K562 (cell line): Measurements from ENCODE around the gene IFT122. TPM values are rescaled to one million over a fixed set of nuclear protein-coding genes. Genes with fewer than 3 reads are reported as not detected.

ENCODE experiments used
- ATAC-seq: fragments of 200-7000 bp; cut with Tn5 transposase; 3 replicates; pipeline ENCODE4 v1.9.1; 2020; ENCODE audit warnings: moderate library complexity
- BruUV-seq: library from RNA; stranded (reverse); fragments of 400-500 nt; replicated peaks from 2 replicates; lab custom pipeline; 2021; lab: Mats Ljungman, UMichigan
- CTCF ChIA-PET: fragments of 300-600 bp; formaldehyde crosslinking; extraction: SDS; loops from one replicate; lab custom pipeline; 2021; ENCODE audit warnings: low intra/inter-chr PET ratio; lab: Yijun Ruan, JAX
- POLR2A ChIA-PET: fragments of 300-600, 350-650 bp; sonication (Branson Sonifier 250); formaldehyde crosslinking; extraction: SDS; loops from one replicate; lab custom pipeline; 2021; ENCODE audit warnings: antibody characterized with exemption, inconsistent platforms; lab: Yijun Ruan, JAX
- DNase-seq, 4 experiments: peaks; one replicate each; pipeline versions ENCODE4 v3.0.0 to v3.0.0-alpha.2; 2011 to 2018; ENCODE audit warnings: low spot score in 3 of 4, mixed read lengths in 3 of 4; ENCODE audit errors: extremely low read depth in 1 of 4
- FAIRE-seq: peaks from 2 replicates; lab custom pipeline; 2011; peaks lifted over from hg19 to GRCh38; lab: Jason Lieb, UNC
- H2AFZ ChIP-seq: 2 replicates; pipeline ENCODE4 v1.6.0; 2011; ENCODE audit warnings: low read depth, low read length, control low read depth, inconsistent platforms
- H3K27ac ChIP-seq: fragments of 200-600 bp; 3 replicates; pipeline ENCODE4 v1.8.0; 2011; ENCODE audit warnings: low read depth, mild to moderate bottlenecking, control low read depth, inconsistent platforms, low read length, moderate library complexity, mixed read lengths; ENCODE audit errors: extremely low read depth
- H3K27me3 ChIP-seq, 2 experiments: fragments of 300-600 bp in 1 of 2; 2 replicates in 1 of 2; 3 replicates in 1 of 2; pipeline versions ENCODE4 v1.6.0 to v1.8.0; 2011; ENCODE audit warnings: inconsistent platforms in 2 of 2, low read length in 2 of 2, mild to moderate bottlenecking in 1 of 2, mixed read lengths in 1 of 2, moderate library complexity in 1 of 2; ENCODE audit not compliant: control insufficient read depth in 2 of 2, insufficient read depth in 2 of 2
- H3K36me3 ChIP-seq: fragments of 300-600 bp; 3 replicates; pipeline ENCODE4 v1.8.0; 2011; ENCODE audit warnings: mild to moderate bottlenecking, low read length, inconsistent platforms; ENCODE audit not compliant: control insufficient read depth, insufficient read depth
- H3K4me1 ChIP-seq, 2 experiments: fragments of 200-600 bp in 1 of 2; replicated peaks in 1 of 2; 2 replicates in 1 of 2; 3 replicates in 1 of 2; pipeline versions ENCODE4 v1.5.1 to v1.8.0; 2011; ENCODE audit warnings: inconsistent platforms in 2 of 2, low read length in 2 of 2, mild to moderate bottlenecking in 1 of 2, mixed read lengths in 1 of 2, moderate library complexity in 1 of 2; ENCODE audit not compliant: control insufficient read depth in 2 of 2, insufficient read depth in 2 of 2
- H3K4me2 ChIP-seq: 2 replicates; pipeline ENCODE4 v1.6.1; 2011; ENCODE audit warnings: low read length, control low read depth, inconsistent platforms, mixed read lengths; ENCODE audit not compliant: insufficient read depth
- H3K4me3 ChIP-seq: fragments of 200-600 bp; sonication (generic), shearing (Covaris generic); 2 replicates; pipeline ENCODE4 v1.5.1; 2016; ENCODE audit warnings: control low read depth, inconsistent platforms
- H3K79me2 ChIP-seq: fragments of 200-600 bp; 3 replicates; pipeline ENCODE4 v1.8.0; 2011; ENCODE audit warnings: low read length, inconsistent platforms; ENCODE audit not compliant: control insufficient read depth, insufficient read depth
- H3K9ac ChIP-seq, 2 experiments: 2 replicates each; pipeline versions ENCODE4 v1.6.0 to v1.6.1; 2011; ENCODE audit warnings: low read depth in 2 of 2, low read length in 2 of 2, control low read depth in 1 of 2, inconsistent platforms in 1 of 2, mild to moderate bottlenecking in 1 of 2, mixed read lengths in 1 of 2; ENCODE audit not compliant: insufficient read depth in 1 of 2
- H3K9me1 ChIP-seq: one replicate; pipeline ENCODE4 v1.6.0; 2011; ENCODE audit warnings: inconsistent platforms, mild to moderate bottlenecking, low read length, moderate library complexity; ENCODE audit not compliant: control insufficient read depth, insufficient read depth
- H3K9me3 ChIP-seq: replicated peaks from 2 replicates; pipeline ENCODE4 v1.5.1; 2011; ENCODE audit warnings: low read depth, low read length, inconsistent platforms; ENCODE audit not compliant: control insufficient read depth, insufficient read depth
- H4K20me1 ChIP-seq: replicated peaks from 2 replicates; pipeline ENCODE4 v1.6.1; 2011; ENCODE audit warnings: low read length, inconsistent platforms, mixed read lengths; ENCODE audit not compliant: control insufficient read depth, insufficient read depth
- CEBPB ChIP-seq: fragments of 450-650 bp; IDR thresholded peaks from 2 replicates; pipeline ENCODE4 v1.6.1; 2016; ENCODE audit warnings: missing genetic modification characterization, missing compliant biosample characterization
- GABPB1 ChIP-seq: sonication (generic); formaldehyde crosslinking; IDR thresholded peaks from 2 replicates; pipeline ENCODE4 v1.8.0; 2022; ENCODE audit warnings: mild to moderate bottlenecking, missing genetic modification reagents
- HBP1 ChIP-seq: fragments of 450-650 bp; formaldehyde crosslinking; IDR thresholded peaks from 2 replicates; pipeline ENCODE4 v1.4.0; 2022; ENCODE audit warnings: missing genetic modification characterization
- ZFPM2 ChIP-seq: fragments of 250-450 bp; sonication (Bioruptor Pico); IDR thresholded peaks from 2 replicates; pipeline ENCODE4 v1.5.1; 2022; ENCODE audit warnings: mild to moderate bottlenecking
- ZNF143 ChIP-seq: sonication (generic); formaldehyde crosslinking; IDR thresholded peaks from 2 replicates; pipeline ENCODE4 v1.9.0; 2022; ENCODE audit warnings: mild to moderate bottlenecking, missing genetic modification reagents
- ZNF785 ChIP-seq: fragments of 250-450 bp; sonication (Bioruptor Pico); IDR thresholded peaks from 2 replicates; pipeline ENCODE4 v1.4.0; 2020; ENCODE audit warnings: mild to moderate bottlenecking
- WGBS: fragments of 100-300 bp; shearing (Covaris generic); methylation state at CpG from one replicate; pipeline ENCODE4 v1.1.6; 2016; ENCODE audit warnings: low coverage, mixed read lengths; ENCODE audit not compliant: insufficient coverage; ENCODE audit errors: missing lambda C conversion rate; 5-methylcytosine and 5-hydroxymethylcytosine counted together
- in situ Hi-C: fragments of 300-500 bp; cut with MboI; formaldehyde crosslinking; loops from 4 replicates; pipeline ENCODE4 v1.15.0; 2018; ENCODE audit warnings: inconsistent platforms, mixed read lengths
- intact Hi-C: fragments of 100-400 bp; cut with micrococcal nuclease; formaldehyde crosslinking; loops from 2 replicates; pipeline ENCODE4 v1.14.2; 2022
- polyA plus RNA-seq, 8 experiments: library from polyadenylated mRNA; depleted of rRNA in 4 of 8; stranded (reverse) in 5 of 8; unstranded in 3 of 8; fragments of >200 nt; fragmentation: Nextera tagmentation in 2 of 8; fragmentation: Illumina TruSeq in 1 of 8; extraction: Ambion mirVana in 2 of 8; extraction: Trizol in 1 of 8; gene quantifications; 2 replicates each; pipeline versions ENCODE4 v1.2.1 to v1.2.3, GENCODE V29; 2011 to 2014; ENCODE audit warnings: inconsistent platforms in 1 of 8, missing spikeins in 1 of 8
- total RNA-seq, 7 experiments: library from RNA; depleted of rRNA in 6 of 7; stranded (reverse); fragments of >200 nt in 6 of 7; fragmentation: Illumina TruSeq in 2 of 7; extraction: Trizol in 2 of 7; gene quantifications; 2 replicates each; pipeline versions ENCODE4 v1.2.1 to v1.2.3, GENCODE V29; 2011 to 2021; ENCODE audit warnings: low replicate concordance in 1 of 7
- TF ChIP-seq, protein P1 (sequence below), 2 experiments: fragments of 250-450 bp in 1 of 2; fragments of 450-650 bp in 1 of 2; sonication (Bioruptor Pico) in 1 of 2; IDR thresholded peaks; 2 replicates each; pipeline versions ENCODE4 v1.6.1 to v1.8.0; 2016 to 2021; ENCODE audit warnings: mild to moderate bottlenecking in 2 of 2, moderate library complexity in 2 of 2, missing compliant biosample characterization in 1 of 2, missing genetic modification characterization in 1 of 2
- TF ChIP-seq, protein P2 (sequence below): fragments of 450-650 bp; IDR thresholded peaks from 2 replicates; pipeline ENCODE4 v1.6.1; 2017; ENCODE audit warnings: mild to moderate bottlenecking, moderate library complexity

The IFT122 gene
- total and polyA plus RNA-seq, 9 of the 15 experiments (the other 6 are each of a cell fraction or from before 2014, with no cell fraction given) = 2.4 to 11.5 (median 7.7) TPM

GRCh38 chr3:129513705-129514104, 73.7 kb downstream of the IFT122 start:
- no peak overlapping the region for H3K4me3 ChIP-seq
- POLR2A ChIA-PET = no interaction called here
- 55% methylated on average over 5 of the region's 8 CpGs for WGBS
- no peaks in the 10 kb centered on the region for H3K9me1 ChIP-seq
- TF ChIP-seq, protein P1, sequence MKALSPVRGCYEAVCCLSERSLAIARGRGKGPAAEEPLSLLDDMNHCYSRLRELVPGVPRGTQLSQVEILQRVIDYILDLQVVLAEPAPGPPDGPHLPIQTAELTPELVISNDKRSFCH (CRISPR knock-in tag; IDR thresholded peaks at IDR 0.05) = no peak
- TF ChIP-seq, protein P1 (tag; IDR thresholded peaks at IDR 0.05) = no peak
- TF ChIP-seq HBP1 (CRISPR knock-in tag) (no peak), ZNF785 (CRISPR knock-in tag) (no peak), ZFPM2 (CRISPR knock-in tag) (no peak), ZNF143 (CRISPR knock-in tag) (no peak), GABPB1 (no peak), CEBPB (tag) (no peak)
- TF ChIP-seq, protein P2, sequence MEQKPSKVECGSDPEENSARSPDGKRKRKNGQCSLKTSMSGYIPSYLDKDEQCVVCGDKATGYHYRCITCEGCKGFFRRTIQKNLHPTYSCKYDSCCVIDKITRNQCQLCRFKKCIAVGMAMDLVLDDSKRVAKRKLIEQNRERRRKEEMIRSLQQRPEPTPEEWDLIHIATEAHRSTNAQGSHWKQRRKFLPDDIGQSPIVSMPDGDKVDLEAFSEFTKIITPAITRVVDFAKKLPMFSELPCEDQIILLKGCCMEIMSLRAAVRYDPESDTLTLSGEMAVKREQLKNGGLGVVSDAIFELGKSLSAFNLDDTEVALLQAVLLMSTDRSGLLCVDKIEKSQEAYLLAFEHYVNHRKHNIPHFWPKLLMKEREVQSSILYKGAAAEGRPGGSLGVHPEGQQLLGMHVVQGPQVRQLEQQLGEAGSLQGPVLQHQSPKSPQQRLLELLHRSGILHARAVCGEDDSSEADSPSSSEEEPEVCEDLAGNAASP = no peak
- H3K9me3 ChIP-seq = no peaks in the 10 kb centered on the region
- DNase-seq = no peak
- no peak for ATAC-seq
- intact Hi-C loops = no loop called here
- in situ Hi-C loops = no loop called here
- no TSS peak for BruUV-seq
- FAIRE-seq = no peak
- H3K9ac ChIP-seq = no peak overlapping the region
- H3K4me1 ChIP-seq = no peaks in the 10 kb centered on the region
- no peak overlapping the region for H3K4me2 ChIP-seq
- H3K27ac ChIP-seq = no peak overlapping the region
- H3K27me3 ChIP-seq = no peaks in the 10 kb centered on the region
- H2AFZ ChIP-seq = no peak overlapping the region
- no peaks in the 10 kb centered on the region for H4K20me1 ChIP-seq
- CTCF ChIA-PET = no interaction called here
- H3K36me3 ChIP-seq = no peaks in the 10 kb centered on the region
- H3K79me2 ChIP-seq = no peaks in the 10 kb centered on the region
